HG03025 (cell line): ENCODE results near the gene HS3ST5.

Experiments
- ATAC-seq: cut with Tn5 transposase; IDR thresholded peaks from one replicate; pipeline ENCODE4 v1.9.1; 2021; ENCODE audit warnings: mild to moderate bottlenecking, moderate library complexity; ENCODE audit not compliant: unreplicated experiment, low FRiP score

The HS3ST5 gene

GRCh38 chr6:114342826-114343781 lies at the start of gene HS3ST5:
TSS of gene HS3ST5 (minus strand) at chr6:114343023. CDS start at chr6:114062845, 280,178 bp downstream.
- no peak for ATAC-seq

- ATAC-seq = no peak
These were observed 47.4 kb upstream of the HS3ST5 start for GRCh38 chr6:114390176-114390575.

- no peak for ATAC-seq
These were observed 46.3 kb upstream of the HS3ST5 start for GRCh38 chr6:114389111-114389510.

- ATAC-seq = no peak
These were observed 39.6 kb upstream of the HS3ST5 start for GRCh38 chr6:114382406-114382805.

- ATAC-seq = no peak
These were observed 35.1 kb upstream of the HS3ST5 start for GRCh38 chr6:114377881-114378280.

- no peak for ATAC-seq
These were observed 33.9 kb upstream of the HS3ST5 start for GRCh38 chr6:114376611-114377175.

- ATAC-seq = no peak
These were observed 32.8 kb upstream of the HS3ST5 start for GRCh38 chr6:114375541-114376192.

- no peak for ATAC-seq
These were observed 24.6 kb upstream of the HS3ST5 start for GRCh38 chr6:114367315-114367961.

GRCh38 chr6:114366899-114367298 lies 24.1 kb upstream of the HS3ST5 start:
- no peak for ATAC-seq

- no peak for ATAC-seq
These were observed 21.5 kb upstream of the HS3ST5 start for GRCh38 chr6:114364301-114364700.

GRCh38 chr6:114362957-114363356 lies 20.1 kb upstream of the HS3ST5 start:
- no peak for ATAC-seq

GRCh38 chr6:114362396-114362795 lies 19.6 kb upstream of the HS3ST5 start:
- ATAC-seq = no peak

- no peak for ATAC-seq
These were observed 18.2 kb upstream of the HS3ST5 start for GRCh38 chr6:114361036-114361435.

GRCh38 chr6:114355300-114355699 lies 12.5 kb upstream of the HS3ST5 start:
- ATAC-seq = no peak

GRCh38 chr6:114354482-114354881 lies 11.7 kb upstream of the HS3ST5 start:
- ATAC-seq = no peak

GRCh38 chr6:114346451-114346850 lies 3.6 kb upstream of the HS3ST5 start:
- no peak for ATAC-seq

- ATAC-seq = no peak
These were observed 2.1 kb upstream of the HS3ST5 start for GRCh38 chr6:114344971-114345275.

GRCh38 chr6:114344246-114344970 lies 1.6 kb upstream of the HS3ST5 start:
- ATAC-seq = no peak

- ATAC-seq = no peak
These were observed 940 bp upstream of the HS3ST5 start for GRCh38 chr6:114343782-114344144.

GRCh38 chr6:114342086-114342825 lies 567 bp downstream of the HS3ST5 start:
- ATAC-seq = no peak
